Stomach (tissue), 9 donors: Measurements from ENCODE around the gene PPP3CA. TPM values are rescaled to one million over a fixed set of nuclear protein-coding genes. Genes with fewer than 3 reads are reported as not detected.

Experiments
- DNase-seq, 2 donors: peaks; one replicate each; pipeline versions ENCODE4 v3.0.0 to v3.0.0-alpha.2; 2013 to 2019
- H3K27ac ChIP-seq, 5 donors: fragments of 200-600 bp in 4 of 5; sonication (generic) in 4 of 5; one replicate each; pipeline ENCODE4 v1.5.1; 2013 to 2019; ENCODE audit warnings: mild to moderate bottlenecking in 1 of 5, moderate library complexity in 1 of 5
- H3K27me3 ChIP-seq, 3 donors: fragments of 200-600 bp; sonication (generic); one replicate each; pipeline ENCODE4 v1.5.1; 2017 to 2019; ENCODE audit warnings: mixed run types in 1 of 3
- H3K36me3 ChIP-seq, 4 donors: fragments of 200-600 bp; sonication (generic); 1 replicate in 3 of 4; 2 replicates in 1 of 4; pipeline ENCODE4 v1.5.1; 2016 to 2019
- H3K4me1 ChIP-seq, 4 donors: fragments of 200-600 bp; sonication (generic); one replicate each; pipeline ENCODE4 v1.5.1; 2016 to 2019
- H3K4me3 ChIP-seq, 4 donors: fragments of 200-600 bp; sonication (generic) in 3 of 4; one replicate each; pipeline ENCODE4 v1.5.1; 2016 to 2019; ENCODE audit warnings: mild to moderate bottlenecking in 1 of 4
- H3K9me3 ChIP-seq, 4 donors: fragments of 200-600 bp; sonication (generic); one replicate each; pipeline ENCODE4 v1.5.1; 2016 to 2019
- EP300 ChIP-seq: sonication (generic); formaldehyde crosslinking; IDR thresholded peaks from one replicate; pipeline ENCODE4 v1.6.1; 2017; ENCODE audit warnings: antibody characterized with exemption
- POLR2A ChIP-seq, 4 donors: fragments of 450-650 bp; IDR thresholded peaks; one replicate each; pipeline ENCODE4 v1.6.1; 2016; ENCODE audit warnings: antibody characterized with exemption in 4 of 4, control low read depth in 2 of 4, mild to moderate bottlenecking in 1 of 4, moderate library complexity in 1 of 4
- POLR2AphosphoS5 ChIP-seq, 3 donors: sonication (generic); formaldehyde crosslinking; IDR thresholded peaks; one replicate each; pipeline ENCODE4 v1.6.1; 2016; ENCODE audit warnings: antibody characterized with exemption in 3 of 3
- WGBS, 5 donors: extraction: QIAGEN DNeasy Blood & Tissue Kit in 3 of 5; methylation state at CpG; one replicate each; pipeline versions ENCODE4 v1.1.5 to v1.1.7; 2013 to 2018; 5-methylcytosine and 5-hydroxymethylcytosine counted together
- intact Hi-C: fragments of 100-400 bp; cut with DNase I; formaldehyde crosslinking; loops from one replicate; pipeline ENCODE4 v1.15.1; 2023; ENCODE audit warnings: low total_unique reads
- polyA plus RNA-seq, 3 donors: library from polyadenylated mRNA; stranded (reverse); fragments of 200-250 nt; gene quantifications; one replicate each; pipeline ENCODE4 v1.2.3, GENCODE V29; 2013
- total RNA-seq, 5 donors: library from RNA; depleted of rRNA; stranded (reverse); fragments of >200 nt; gene quantifications; one replicate each; pipeline versions ENCODE4 v1.1.0 to v1.2.3, GENCODE V29; 2014 to 2016
- TF ChIP-seq, protein P1 (sequence below), 7 experiments: fragments of 450-650 bp in 4 of 7; fragments of 200-600 bp in 3 of 7; sonication (generic) in 3 of 7; IDR thresholded peaks; one replicate each; pipeline ENCODE4 v1.5.1; 2016 to 2019; ENCODE audit warnings: antibody characterized with exemption in 7 of 7, control low read depth in 2 of 7, mild to moderate bottlenecking in 1 of 7
- donor health status: healthy with polysubstance abuse.
- donor health status: Bipolar disorder and iron deficiency.
- donor health status: healthy.

The PPP3CA gene
- total and polyA plus RNA-seq, 8 donors: 8.9 to 62.4 (median 20.6) TPM

DNA sequence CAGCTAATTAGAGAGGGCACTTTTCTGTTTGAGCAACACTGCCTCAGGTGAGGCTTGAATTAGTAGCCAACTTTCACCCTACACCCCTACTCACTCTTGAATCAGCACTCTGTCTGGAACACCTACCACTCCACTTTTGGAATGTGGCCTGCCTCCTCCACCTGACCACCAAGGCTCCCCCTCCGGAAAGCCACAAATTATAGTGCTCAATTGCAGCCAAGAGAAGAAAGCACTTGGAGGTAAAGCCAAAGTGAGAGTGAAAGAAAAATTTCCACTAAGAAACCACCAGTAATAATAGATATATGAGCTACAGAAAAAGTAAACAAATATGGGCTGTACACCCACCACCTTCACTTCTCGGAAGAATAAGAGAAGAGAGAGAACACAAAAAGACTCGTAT lies 41.1 kb downstream of the PPP3CA start:
- TF ChIP-seq POLR2A (IDR thresholded peaks at IDR 0.05) (no peak), EP300 (no peak)
- TF ChIP-seq, protein P1, sequence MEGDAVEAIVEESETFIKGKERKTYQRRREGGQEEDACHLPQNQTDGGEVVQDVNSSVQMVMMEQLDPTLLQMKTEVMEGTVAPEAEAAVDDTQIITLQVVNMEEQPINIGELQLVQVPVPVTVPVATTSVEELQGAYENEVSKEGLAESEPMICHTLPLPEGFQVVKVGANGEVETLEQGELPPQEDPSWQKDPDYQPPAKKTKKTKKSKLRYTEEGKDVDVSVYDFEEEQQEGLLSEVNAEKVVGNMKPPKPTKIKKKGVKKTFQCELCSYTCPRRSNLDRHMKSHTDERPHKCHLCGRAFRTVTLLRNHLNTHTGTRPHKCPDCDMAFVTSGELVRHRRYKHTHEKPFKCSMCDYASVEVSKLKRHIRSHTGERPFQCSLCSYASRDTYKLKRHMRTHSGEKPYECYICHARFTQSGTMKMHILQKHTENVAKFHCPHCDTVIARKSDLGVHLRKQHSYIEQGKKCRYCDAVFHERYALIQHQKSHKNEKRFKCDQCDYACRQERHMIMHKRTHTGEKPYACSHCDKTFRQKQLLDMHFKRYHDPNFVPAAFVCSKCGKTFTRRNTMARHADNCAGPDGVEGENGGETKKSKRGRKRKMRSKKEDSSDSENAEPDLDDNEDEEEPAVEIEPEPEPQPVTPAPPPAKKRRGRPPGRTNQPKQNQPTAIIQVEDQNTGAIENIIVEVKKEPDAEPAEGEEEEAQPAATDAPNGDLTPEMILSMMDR (IDR thresholded peaks at IDR 0.05): no peak
- Histone ChIP-seq H3K4me1 (peaks cover 12 to 56% (median 35%) of the 10 kb centered on the region in 4 donors), H3K9me3 (no peaks in the 10 kb centered on the region), H3K4me3 (no peak overlapping the region), H3K27ac (peak overlapping the region in 3 of 5 donors; percentile 31 to 52 (median 45)), H3K36me3 (no peaks in the 10 kb centered on the region), H3K27me3 (no peaks in the 10 kb centered on the region)
- WGBS, 5 donors: 35 to 56% (median 43%) methylated on average over 3 of the region's 3 CpGs
- no peak for DNase-seq
- intact Hi-C loops: no loop called here

DNA sequence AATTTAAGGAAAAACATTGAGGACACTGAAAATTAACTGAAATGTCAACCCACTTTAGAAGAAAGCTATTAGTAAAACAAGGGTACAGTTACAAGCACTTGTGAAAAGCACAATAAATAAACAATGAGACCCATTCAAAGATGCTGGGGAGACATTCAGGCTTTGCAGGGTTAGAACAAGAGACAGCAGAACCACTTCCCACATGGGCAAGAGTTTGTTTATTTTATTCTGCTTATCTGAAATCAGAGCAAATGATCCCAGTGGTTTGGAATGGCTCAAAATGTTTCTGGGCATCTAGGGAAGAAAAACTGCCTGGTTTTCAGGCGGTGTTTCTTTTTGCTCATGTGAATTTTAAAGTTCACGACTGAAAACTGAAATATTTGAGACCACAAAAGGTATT lies 42.4 kb downstream of the PPP3CA start:
- no peaks in the 10 kb centered on the region for H3K27me3 ChIP-seq
- no peaks in the 10 kb centered on the region for H3K9me3 ChIP-seq
- H3K4me3 ChIP-seq: no peak overlapping the region
- peaks cover 12 to 61% (median 42%) of the 10 kb centered on the region in 4 donors for H3K4me1 ChIP-seq
- DNase-seq: peak in 1 of 2 donors; percentile 26
- H3K36me3 ChIP-seq: no peaks in the 10 kb centered on the region
- intact Hi-C loops: no loop called here
- WGBS, 5 donors: 26 to 50% (median 35%) methylated on average over 2 of the region's 2 CpGs
- TF ChIP-seq POLR2A (IDR thresholded peaks at IDR 0.05) (no peak), POLR2AphosphoS5 (IDR thresholded peaks at IDR 0.05) (no peak), EP300 (no peak)
- TF ChIP-seq, protein P1 (IDR thresholded peaks at IDR 0.05): no peak
- H3K27ac ChIP-seq: no peak overlapping the region

DNA sequence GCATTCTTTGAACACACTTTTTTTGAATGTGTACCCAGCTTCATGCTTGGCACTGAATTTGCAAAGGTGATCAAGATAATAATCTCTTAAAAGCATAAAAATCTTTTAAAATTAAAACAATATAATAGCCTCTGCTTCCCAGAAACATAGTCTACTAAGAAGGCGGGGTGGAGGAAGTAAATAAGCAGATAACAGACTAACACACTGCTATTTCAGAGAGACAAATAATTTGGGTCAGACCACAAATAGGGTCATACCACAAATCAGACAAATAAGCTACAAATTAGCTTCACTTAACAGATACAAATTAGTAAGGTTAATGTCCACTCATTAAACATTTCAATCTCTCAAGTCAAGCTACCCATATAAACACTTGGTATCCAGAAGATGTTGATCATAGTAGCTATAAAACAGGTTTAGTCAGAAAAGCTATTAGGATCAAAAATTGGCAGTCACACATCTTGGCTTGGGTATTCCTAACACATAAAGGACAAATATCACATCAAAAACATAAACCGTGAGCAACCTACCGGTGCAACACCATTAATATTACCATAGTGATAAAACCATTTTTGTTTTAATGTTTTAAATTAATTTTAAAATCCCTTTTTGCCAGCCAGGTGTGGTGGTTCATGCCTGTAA lies 47.3 kb downstream of the PPP3CA start:
- Histone ChIP-seq H3K36me3 (no peaks in the 10 kb centered on the region), H3K9me3 (no peaks in the 10 kb centered on the region), H3K27ac (no peak overlapping the region), H3K27me3 (no peaks in the 10 kb centered on the region), H3K4me3 (no peak overlapping the region), H3K4me1 (peaks cover 0 to 21% (median 16%) of the 10 kb centered on the region in 4 donors)
- no peak for DNase-seq
- WGBS, 5 donors: 25 to 49% (median 44%) methylated on average over 3 of the region's 3 CpGs
- intact Hi-C loops: no loop called here
- TF ChIP-seq EP300 (no peak), POLR2A (IDR thresholded peaks at IDR 0.05) (no peak), POLR2AphosphoS5 (IDR thresholded peaks at IDR 0.05) (no peak)
- TF ChIP-seq, protein P1 (IDR thresholded peaks at IDR 0.05): no peak

DNA sequence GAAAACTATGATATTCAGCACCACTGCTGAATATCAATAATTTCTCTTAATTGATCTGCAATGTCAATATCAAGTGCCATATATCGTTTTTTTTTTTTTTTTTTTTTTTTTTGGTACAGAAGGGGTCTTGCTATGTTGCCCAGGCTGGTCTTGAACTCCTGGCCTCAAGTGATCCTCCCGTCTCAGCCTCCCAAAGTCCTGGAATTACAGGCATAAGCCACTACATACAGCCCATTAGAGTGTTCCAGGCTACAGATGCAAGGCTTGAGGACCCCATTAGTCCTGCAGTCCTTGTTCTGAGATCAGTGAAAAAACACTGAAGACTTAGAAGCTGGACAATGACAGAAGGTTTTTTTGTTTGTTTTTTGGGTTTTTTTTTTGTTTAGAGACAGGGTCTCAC lies 48.3 kb downstream of the PPP3CA start:
- no peak overlapping the region for H3K4me3 ChIP-seq
- no peaks in the 10 kb centered on the region for H3K27me3 ChIP-seq
- no peak for DNase-seq
- 85 to 100% (median 94%) methylated on average over 2 of the region's 2 CpGs for WGBS, 5 donors
- no peaks in the 10 kb centered on the region for H3K36me3 ChIP-seq
- intact Hi-C loops: no loop called here
- peaks cover 0 to 17% (median 12%) of the 10 kb centered on the region in 4 donors for H3K4me1 ChIP-seq
- no peak overlapping the region for H3K27ac ChIP-seq
- H3K9me3 ChIP-seq: no peaks in the 10 kb centered on the region
- no peak for TF ChIP-seq POLR2A (IDR thresholded peaks at IDR 0.05)
- TF ChIP-seq, protein P1 (IDR thresholded peaks at IDR 0.05): no peak
- TF ChIP-seq EP300: no peak
- no peak for TF ChIP-seq POLR2AphosphoS5 (IDR thresholded peaks at IDR 0.05)
